SIG-M5 treated with dmso at 0.1 percent for 504 hours (cell line): ENCODE data around the gene RTL10.
"Not testable (repeated sequence)": the region's sequence is repeated elsewhere in the genome, so short reads cannot be mapped to it uniquely, and the experiment has no call there.

Experiments
- DNase-seq: peaks from one replicate; lab custom pipeline; 2025; ENCODE audit not compliant: unreplicated experiment; lab: John Stamatoyannopoulos, UW

Gene RTL10

GRCh38 chr22:19845054-19845722, 9.5 kb downstream of the RTL10 start:
- DNase-seq = no peak

GRCh38 chr22:19844377-19845053, 10.2 kb downstream of the RTL10 start:
- DNase-seq = no peak

GRCh38 chr22:19843857-19844376, 10.8 kb downstream of the RTL10 start:
- DNase-seq = no peak

- no peak for DNase-seq
Observed at GRCh38 chr22:19843107-19843856, 11.4 kb downstream of the RTL10 start.

GRCh38 chr22:19842393-19843106, 12.1 kb downstream of the RTL10 start:
- DNase-seq = no peak

- DNase-seq = no peak
Observed at GRCh38 chr22:19841641-19842392, 12.9 kb downstream of the RTL10 start.

- no peak for DNase-seq
Observed at GRCh38 chr22:19840955-19841640, 13.6 kb downstream of the RTL10 start.

GRCh38 chr22:19840059-19840458, 14.6 kb downstream of the RTL10 start:
- no peak for DNase-seq

- no peak for DNase-seq
Observed at GRCh38 chr22:19837915-19838314, 16.8 kb downstream of the RTL10 start.

GRCh38 chr22:19836512-19836911, 18.2 kb downstream of the RTL10 start:
- no peak for DNase-seq

GRCh38 chr22:19834599-19834998, 20.1 kb downstream of the RTL10 start:
- no peak for DNase-seq

GRCh38 chr22:19833327-19833726, 21.3 kb downstream of the RTL10 start:
- not testable (repeated sequence) for DNase-seq

GRCh38 chr22:19832476-19833108, 22.1 kb downstream of the RTL10 start:
- DNase-seq = no peak

GRCh38 chr22:19831979-19832378, 22.7 kb downstream of the RTL10 start:
- DNase-seq = not testable (repeated sequence)

- no peak for DNase-seq
Observed at GRCh38 chr22:19831016-19831415, 23.7 kb downstream of the RTL10 start.

GRCh38 chr22:19828035-19828401, 26.7 kb downstream of the RTL10 start:
- no peak for DNase-seq

- DNase-seq = no peak
Observed at GRCh38 chr22:19827341-19828034, 27.2 kb downstream of the RTL10 start.

GRCh38 chr22:19826619-19826950, 28.1 kb downstream of the RTL10 start:
- DNase-seq = no peak
